HG03045 (cell line): ENCODE measurements around the gene SIRT3.
"Not testable (repeated sequence)": the region's sequence is repeated elsewhere in the genome, so short reads cannot be mapped to it uniquely, and the experiment has no call there.

Experiments
- ATAC-seq: cut with Tn5 transposase; IDR thresholded peaks from one replicate; pipeline ENCODE4 v1.9.1; 2021; ENCODE audit warnings: mild to moderate bottlenecking, moderate library complexity; ENCODE audit not compliant: unreplicated experiment

Gene SIRT3

GRCh38 chr11:180242-180641 lies 55.9 kb downstream of the SIRT3 start:
- ATAC-seq, result not testable (repeated sequence)
